ENCODE data around the gene TEKTIP1.
"Not testable (repeated sequence)": the region's sequence is repeated elsewhere in the genome, so short reads cannot be mapped to it uniquely, and the experiment has no call there.

Gene TEKTIP1

GRCh38 chr19:3524078-3524842, 14.7 kb upstream of the TEKTIP1 start:
- no peak for DNase-seq

DNA sequence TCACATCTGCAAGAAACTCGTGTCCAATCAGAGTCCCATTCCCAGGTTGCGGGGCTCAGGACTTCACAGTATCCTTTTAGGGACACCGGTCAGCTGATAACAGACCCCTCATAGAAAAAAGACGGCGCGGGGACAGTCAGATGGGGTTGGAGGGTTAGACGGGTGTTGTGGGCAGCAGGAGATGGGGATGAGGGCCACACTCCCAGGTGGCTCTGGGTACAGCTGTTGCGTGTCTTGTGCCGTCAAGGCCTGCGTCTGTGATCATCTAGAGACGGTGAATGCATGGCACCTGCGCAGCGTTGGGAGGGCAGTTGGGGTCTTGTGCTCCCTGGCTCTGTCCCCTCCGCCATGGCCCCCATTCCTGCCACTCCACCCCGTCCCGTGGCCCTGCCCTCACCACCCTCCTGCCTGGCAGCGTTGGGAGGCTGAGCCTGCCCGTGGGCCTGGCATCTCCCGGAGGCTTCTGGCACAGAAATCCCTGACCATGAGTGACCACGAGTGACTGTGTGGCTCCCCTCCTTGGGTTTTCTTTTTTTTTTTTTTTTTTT, 14.0 kb upstream of the TEKTIP1 start:
- DNase-seq = no peak

DNA sequence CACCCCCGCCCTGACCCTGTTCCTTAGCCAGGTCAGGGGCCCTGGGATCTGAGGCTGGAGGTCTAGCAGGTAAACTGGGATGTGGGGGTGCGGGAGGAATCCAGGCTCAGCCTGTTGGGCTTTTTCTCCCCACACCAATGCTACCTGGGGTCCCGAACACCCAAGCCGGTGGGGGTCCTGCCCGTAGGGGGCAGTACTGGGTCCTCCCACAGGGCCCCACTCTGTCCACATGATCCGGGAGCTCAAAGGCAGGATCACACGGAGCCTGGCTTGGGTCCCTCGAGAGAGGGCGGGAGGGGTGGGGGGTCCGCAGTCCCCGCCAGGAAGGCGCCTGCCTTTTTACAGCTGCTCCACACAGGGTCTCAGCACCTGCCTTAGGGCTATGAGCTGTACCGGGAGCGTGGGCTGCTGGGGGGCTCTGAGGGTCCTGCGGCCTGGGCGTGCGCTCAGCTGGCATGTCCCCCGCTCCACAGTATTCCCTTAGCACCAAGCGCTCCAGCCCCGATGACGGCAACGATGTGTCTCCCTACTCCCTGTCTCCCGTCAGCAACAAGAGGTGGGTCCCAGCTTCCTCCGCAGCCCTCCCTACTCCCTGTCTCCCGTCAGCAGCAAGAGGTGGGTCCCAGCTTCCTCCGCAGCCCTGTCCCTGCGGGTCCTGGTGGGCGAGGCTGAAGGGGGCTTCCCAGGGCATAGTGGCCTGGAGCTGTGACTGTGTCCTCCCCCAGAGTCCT, 12.3 kb upstream of the TEKTIP1 start:
- no peak for DNase-seq

DNA sequence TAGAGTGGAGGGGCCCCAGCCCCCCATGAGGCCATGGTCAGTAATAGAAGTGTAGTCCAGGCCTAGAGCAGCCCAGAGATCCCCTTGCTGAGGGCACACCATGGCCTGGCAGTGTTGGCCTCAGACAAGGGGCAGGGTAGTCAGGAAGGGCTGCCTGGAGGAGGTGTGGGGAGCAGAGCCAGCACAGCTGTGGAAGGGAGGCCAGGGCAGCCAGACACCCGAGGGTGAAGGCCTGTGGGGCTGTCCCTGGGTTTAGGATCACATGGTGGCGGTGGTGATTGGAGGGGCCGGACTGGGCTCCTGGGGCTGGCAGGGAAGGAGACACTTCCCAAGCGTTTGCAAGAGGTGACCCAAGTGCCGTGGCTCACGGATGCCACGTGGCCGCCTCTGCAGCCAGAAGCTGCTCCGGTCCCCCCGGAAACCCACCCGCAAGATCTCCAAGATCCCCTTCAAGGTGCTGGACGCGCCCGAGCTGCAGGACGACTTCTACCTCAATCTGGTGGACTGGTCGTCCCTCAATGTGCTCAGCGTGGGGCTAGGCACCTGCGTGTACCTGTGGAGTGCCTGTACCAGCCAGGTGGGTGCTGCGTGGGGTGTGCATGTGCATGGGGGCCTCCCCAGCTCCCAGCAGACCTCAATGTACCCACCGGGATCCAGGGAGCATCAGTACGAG, 11.6 kb upstream of the TEKTIP1 start:
- DNase-seq = no peak

GRCh38 chr19:3528080-3528479, 10.9 kb upstream of the TEKTIP1 start:
- DNase-seq = no peak

DNA sequence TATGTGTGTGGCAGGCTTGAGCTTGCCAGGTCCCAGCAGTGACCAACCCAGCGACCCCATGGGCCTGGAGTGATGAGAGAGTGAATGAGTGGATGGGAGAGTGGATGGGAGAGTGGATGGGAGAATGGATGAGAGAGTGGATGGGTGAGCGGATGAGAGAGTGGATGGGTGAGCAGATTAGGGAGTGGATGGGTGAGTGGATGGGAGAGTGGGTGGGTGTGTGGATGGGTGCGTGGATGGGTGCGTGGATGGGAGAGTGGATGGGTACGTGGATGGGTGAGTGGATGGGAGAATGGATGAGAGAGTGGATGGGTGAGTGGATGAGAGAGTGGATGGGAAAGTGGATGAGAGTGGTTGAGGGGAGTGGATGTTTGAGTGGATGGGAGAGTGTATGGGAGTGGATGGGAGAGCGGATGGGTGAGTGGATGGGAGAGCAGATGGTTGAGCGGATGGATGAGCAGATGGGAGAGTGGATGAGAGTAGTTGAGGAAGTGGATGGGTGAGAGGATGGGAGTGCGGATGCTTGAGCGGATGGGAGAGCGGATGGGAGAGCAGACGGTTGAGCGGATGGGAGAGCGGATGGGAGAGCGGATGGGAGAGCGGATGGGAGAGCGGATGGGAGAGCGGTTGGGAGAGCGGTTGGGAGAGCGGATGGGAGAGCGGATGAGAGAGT, 10.3 kb upstream of the TEKTIP1 start:
- no peak for DNase-seq

DNA sequence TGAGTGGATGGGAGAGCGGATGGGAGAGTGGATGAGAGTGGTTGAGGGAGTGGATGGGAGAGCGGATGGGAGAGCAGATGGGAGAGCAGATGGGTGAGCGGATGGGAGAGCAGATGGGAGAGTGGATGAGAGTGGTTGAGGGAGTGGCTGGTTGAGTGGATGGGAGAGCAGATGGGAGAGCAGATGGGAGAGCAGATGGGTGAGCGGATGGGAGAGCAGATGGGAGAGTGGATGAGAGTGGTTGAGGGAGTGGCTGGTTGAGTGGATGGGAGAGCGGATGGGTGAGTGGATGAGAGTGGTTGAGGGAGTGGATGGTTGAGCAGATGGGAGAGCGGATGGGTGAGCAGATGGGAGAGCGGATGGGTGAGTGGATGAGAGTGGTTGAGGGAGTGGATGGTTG, 9.7 kb upstream of the TEKTIP1 start:
- DNase-seq = not testable (repeated sequence)

DNA sequence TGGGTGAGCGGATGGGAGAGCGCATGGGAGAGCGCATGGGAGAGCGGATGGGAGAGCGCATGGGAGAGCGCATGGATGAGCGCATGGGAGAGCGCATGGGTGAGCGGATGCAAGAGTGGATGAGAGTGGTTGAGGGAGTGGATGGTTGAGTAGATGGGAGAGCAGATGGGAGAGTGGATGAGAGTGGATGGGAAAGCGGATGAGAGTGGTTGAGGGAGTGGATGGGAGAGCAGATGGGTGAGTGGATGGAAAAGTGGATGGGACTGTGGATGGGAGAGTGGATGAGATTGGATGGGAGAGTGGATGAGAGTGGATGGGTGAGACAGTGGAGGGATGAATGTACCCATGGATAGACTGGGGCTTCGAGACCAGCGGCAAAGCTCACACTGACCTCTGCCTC, 8.6 kb upstream of the TEKTIP1 start:
- no peak for DNase-seq

GRCh38 chr19:3531716-3532115, 7.3 kb upstream of the TEKTIP1 start:
- no peak for DNase-seq

- no peak for DNase-seq
These were observed 6.7 kb upstream of the TEKTIP1 start for GRCh38 chr19:3532154-3532786.

DNA sequence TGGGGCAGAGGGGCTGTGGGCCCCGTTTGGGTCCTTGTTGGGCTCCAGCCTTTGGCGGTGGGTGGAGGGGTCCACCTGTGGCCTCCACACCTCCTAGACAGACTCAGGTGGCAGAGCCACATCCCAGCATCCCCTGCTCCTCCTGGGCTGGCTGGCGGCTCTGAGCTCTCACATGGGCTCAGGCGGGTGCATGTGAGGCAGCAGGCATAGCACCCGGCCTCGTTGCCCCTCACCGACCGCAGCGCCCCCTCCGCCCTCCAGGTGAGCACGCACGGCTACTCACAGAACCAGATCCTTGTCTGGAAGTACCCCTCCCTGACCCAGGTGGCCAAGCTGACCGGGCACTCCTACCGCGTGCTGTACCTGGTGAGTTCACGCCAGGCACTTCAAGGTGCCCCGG, 5.9 kb upstream of the TEKTIP1 start:
- no peak for DNase-seq

DNA sequence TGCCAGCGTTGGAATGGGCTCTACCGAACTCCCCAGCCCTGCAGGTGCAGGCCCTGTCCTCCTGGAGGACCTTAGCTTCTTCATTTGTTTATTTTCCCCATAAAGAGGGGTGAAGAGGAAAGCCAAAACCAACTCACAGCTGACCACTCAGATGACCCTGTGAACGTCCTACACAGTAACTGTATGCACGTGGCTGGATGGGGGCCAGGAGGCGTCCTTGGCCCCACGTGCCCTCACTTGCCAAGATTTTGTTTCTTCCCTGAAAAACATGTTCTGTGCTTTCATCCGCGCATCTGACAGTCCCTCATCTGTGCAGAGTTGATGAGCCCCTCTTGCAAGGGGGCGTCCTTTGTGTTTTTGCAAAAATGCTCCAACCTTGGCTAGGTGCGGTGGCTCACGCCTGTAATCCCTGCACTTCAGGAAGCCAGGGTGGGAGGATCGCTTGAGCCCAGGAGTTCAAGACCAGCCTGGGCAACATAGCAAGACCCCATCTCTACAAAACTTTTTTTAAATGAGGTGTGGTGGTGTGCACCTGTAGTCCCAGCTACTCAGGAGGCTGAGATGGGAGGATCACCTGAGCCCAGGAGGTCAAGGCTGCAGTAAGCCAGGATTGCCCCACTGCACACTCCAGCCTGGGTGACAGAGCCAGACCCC, 5.3 kb upstream of the TEKTIP1 start:
- no peak for DNase-seq

DNA sequence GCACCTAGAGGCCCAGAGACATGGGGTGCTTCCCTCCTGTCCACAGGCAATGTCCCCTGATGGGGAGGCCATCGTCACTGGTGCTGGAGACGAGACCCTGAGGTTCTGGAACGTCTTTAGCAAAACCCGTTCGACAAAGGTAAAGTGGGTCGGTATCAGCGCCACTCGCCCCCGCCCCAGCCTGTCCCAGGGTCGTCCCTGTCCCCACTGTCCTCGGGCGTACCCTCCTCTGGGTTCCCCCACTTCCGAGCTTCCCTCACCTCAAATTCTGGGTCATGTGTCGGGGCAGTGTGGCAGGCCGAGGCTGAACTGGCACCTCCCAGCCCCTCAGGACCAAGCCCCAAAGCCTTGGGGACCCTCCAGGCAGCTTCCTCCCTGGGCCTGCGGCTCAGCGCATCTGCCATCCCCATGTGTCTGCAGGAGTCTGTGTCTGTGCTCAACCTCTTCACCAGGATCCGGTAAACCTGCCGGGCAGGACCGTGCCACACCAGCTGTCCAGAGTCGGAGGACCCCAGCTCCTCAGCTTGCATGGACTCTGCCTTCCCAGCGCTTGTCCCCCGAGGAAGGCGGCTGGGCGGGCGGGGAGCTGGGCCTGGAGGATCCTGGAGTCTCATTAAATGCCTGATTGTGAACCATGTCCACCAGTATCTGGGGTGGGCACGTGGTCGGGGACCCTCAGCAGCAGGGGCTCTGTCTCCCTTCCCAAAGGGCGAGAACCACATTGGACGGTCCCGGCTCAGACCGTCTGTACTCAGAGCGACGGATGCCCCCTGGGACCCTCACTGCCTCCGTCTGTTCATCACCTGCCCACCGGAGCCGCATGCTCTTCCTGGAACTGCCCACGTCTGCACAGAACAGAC, 4.4 kb upstream of the TEKTIP1 start:
- no peak for DNase-seq

DNA sequence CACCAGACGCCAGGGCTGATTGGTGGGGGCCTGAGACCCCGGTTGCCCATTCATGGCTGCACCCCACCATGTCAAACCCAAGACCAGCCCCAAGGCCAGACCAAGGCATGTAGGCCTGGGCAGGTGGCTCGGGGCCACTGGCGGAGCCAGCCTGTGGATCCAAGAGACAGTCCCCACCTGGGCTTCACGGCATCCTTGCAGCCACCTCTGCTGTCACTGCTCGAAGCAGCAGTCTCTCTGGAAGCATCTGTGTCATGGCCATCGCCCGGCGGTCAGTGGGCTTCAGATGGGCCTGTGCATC, 3.8 kb upstream of the TEKTIP1 start:
- no peak for DNase-seq

DNA sequence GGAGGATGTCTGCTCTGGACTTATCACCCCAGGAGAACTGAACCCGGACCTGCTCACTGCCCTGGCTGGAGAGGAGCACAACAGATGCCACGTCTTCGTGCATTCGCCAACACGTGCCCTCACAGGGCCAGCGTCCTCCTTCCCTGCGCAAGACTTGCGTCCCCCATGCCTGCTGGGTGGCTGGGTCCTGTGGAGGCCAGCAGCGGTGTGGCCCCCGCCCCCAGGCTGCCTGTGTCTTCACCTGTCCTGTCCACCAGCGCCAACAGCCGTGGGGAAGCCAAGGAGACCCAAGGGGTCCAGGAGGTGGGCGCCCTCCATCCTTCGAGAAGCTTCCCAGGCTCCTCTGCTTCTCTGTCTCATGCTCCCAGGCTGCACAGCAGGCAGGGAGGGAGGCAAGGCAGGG, 3.4 kb upstream of the TEKTIP1 start:
- DNase-seq = no peak

- no peak for DNase-seq
These were observed 3.0 kb upstream of the TEKTIP1 start for GRCh38 chr19:3535981-3536380.

GRCh38 chr19:3536429-3537100, 2.4 kb upstream of the TEKTIP1 start:
- DNase-seq = no peak

DNA sequence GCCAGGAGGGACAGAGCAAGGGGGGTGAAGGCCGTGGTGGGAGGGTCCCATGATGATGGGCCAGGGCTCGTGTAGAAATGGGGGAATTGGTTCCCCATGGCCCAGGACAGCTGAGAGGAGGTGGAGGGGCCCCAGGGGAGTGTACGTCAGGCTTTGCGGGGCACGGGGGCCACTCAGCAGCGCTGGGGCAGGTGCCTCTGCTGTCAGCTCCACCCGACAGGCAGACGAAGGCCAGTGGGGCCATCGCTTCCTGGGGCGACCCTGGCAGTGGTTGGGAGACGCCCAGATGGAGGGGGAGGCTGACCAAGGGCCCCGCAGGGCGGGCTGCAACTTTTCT, 1.9 kb upstream of the TEKTIP1 start:
- DNase-seq = no peak

- DNase-seq = no peak
These were observed 1.3 kb upstream of the TEKTIP1 start for GRCh38 chr19:3537438-3538240.
